WERI-Rb-1 (cell line): ENCODE results near the gene BAZ1B.
"Not testable (repeated sequence)": the region's sequence is repeated elsewhere in the genome, so short reads cannot be mapped to it uniquely, and the experiment has no call there.

Experiments
- DNase-seq: peaks from one replicate; pipeline ENCODE4 v3.0.0-alpha.2; 2020
- H3K27ac ChIP-seq: fragments of 250-450 bp; sonication (Bioruptor Pico); 2 replicates; pipeline ENCODE4 v1.5.1; 2020; ENCODE audit warnings: mild to moderate bottlenecking, moderate library complexity
- H3K27me3 ChIP-seq: fragments of 250-450 bp; sonication (Bioruptor Pico); 2 replicates; pipeline ENCODE4 v1.5.1; 2021; ENCODE audit warnings: mild to moderate bottlenecking, low read depth, moderate library complexity; ENCODE audit not compliant: insufficient read depth, severe bottlenecking
- H3K36me3 ChIP-seq: fragments of 250-450 bp; sonication (Bioruptor Pico); 2 replicates; pipeline ENCODE4 v1.5.1; 2020; ENCODE audit warnings: mild to moderate bottlenecking, moderate library complexity
- H3K4me3 ChIP-seq: 2 replicates; pipeline ENCODE4 v1.5.1; 2011; ENCODE audit warnings: low read depth, mild to moderate bottlenecking, control low read depth, low read length
- H3K9me3 ChIP-seq: fragments of 250-450 bp; sonication (Bioruptor Pico); 2 replicates; pipeline ENCODE4 v1.5.1; 2021; ENCODE audit warnings: mild to moderate bottlenecking, moderate library complexity; ENCODE audit not compliant: severe bottlenecking
- CTCF ChIP-seq: IDR thresholded peaks from 2 replicates; pipeline ENCODE4 v1.5.1; 2011; ENCODE audit warnings: low read depth, mild to moderate bottlenecking, control low read depth, inconsistent platforms, low read length

BAZ1B gene

GRCh38 chr7:73482746-73483145 is 39.3 kb downstream of the BAZ1B start:
- H3K27ac ChIP-seq, result peak overlapping the region; percentile 73
- peak; percentile 85 for DNase-seq
- no peak overlapping the region for H3K4me3 ChIP-seq
- no peaks in the 10 kb centered on the region for H3K27me3 ChIP-seq
- TF ChIP-seq CTCF, result no peak
- no peaks in the 10 kb centered on the region for H3K9me3 ChIP-seq
- H3K36me3 ChIP-seq, result peaks cover 90% of the 10 kb centered on the region

GRCh38 chr7:73481521-73481920 is 40.6 kb downstream of the BAZ1B start:
- not testable (repeated sequence) for H3K27ac ChIP-seq, DNase-seq, H3K9me3 ChIP-seq, H3K27me3 ChIP-seq, H3K4me3 ChIP-seq
- peaks cover 90% of the 10 kb centered on the region for H3K36me3 ChIP-seq

GRCh38 chr7:73478549-73478948 is 43.5 kb downstream of the BAZ1B start:
- Histone ChIP-seq H3K36me3 (peaks cover 91% of the 10 kb centered on the region), H3K27me3 (no peaks in the 10 kb centered on the region), H3K9me3 (no peaks in the 10 kb centered on the region), H3K4me3 (no peak overlapping the region), H3K27ac (no peak overlapping the region)
- no peak for DNase-seq
- no peak for TF ChIP-seq CTCF

- TF ChIP-seq CTCF, result no peak
- Histone ChIP-seq H3K27ac (no peak overlapping the region), H3K27me3 (no peaks in the 10 kb centered on the region), H3K36me3 (peaks cover 94% of the 10 kb centered on the region), H3K4me3 (no peak overlapping the region), H3K9me3 (no peaks in the 10 kb centered on the region)
- no peak for DNase-seq
Observed at GRCh38 chr7:73477376-73477775, 44.7 kb downstream of the BAZ1B start.

GRCh38 chr7:73470208-73470607 is 51.9 kb downstream of the BAZ1B start:
- no peaks in the 10 kb centered on the region for H3K27me3 ChIP-seq
- peaks cover 100% of the 10 kb centered on the region for H3K36me3 ChIP-seq
- H3K27ac ChIP-seq, result no peak overlapping the region
- no peak for TF ChIP-seq CTCF
- no peak for DNase-seq
- H3K4me3 ChIP-seq, result no peak overlapping the region
- no peaks in the 10 kb centered on the region for H3K9me3 ChIP-seq

GRCh38 chr7:73467046-73467445 is 55.0 kb downstream of the BAZ1B start:
- not testable (repeated sequence) for H3K27me3 ChIP-seq, H3K27ac ChIP-seq, H3K9me3 ChIP-seq, H3K4me3 ChIP-seq, DNase-seq
- H3K36me3 ChIP-seq, result peaks cover 99% of the 10 kb centered on the region

- H3K27me3 ChIP-seq, result no peaks in the 10 kb centered on the region
- no peak for TF ChIP-seq CTCF
- no peaks in the 10 kb centered on the region for H3K9me3 ChIP-seq
- no peak overlapping the region for H3K27ac ChIP-seq
- peaks cover 99% of the 10 kb centered on the region for H3K36me3 ChIP-seq
- no peak overlapping the region for H3K4me3 ChIP-seq
- DNase-seq, result no peak
Observed at GRCh38 chr7:73466112-73466511, 56.0 kb downstream of the BAZ1B start.
